ENCODE results near the gene CATSPERZ. TPM values are rescaled to one million over a fixed set of nuclear protein-coding genes. Genes with fewer than 3 reads are reported as not detected.

Gene CATSPERZ
- total and polyA plus RNA-seq, 9 of the 15 experiments (the other 6 are each of a cell fraction or from before 2014, with no cell fraction given) = 0.86 to 8.5 (median 3.5) TPM

DNA sequence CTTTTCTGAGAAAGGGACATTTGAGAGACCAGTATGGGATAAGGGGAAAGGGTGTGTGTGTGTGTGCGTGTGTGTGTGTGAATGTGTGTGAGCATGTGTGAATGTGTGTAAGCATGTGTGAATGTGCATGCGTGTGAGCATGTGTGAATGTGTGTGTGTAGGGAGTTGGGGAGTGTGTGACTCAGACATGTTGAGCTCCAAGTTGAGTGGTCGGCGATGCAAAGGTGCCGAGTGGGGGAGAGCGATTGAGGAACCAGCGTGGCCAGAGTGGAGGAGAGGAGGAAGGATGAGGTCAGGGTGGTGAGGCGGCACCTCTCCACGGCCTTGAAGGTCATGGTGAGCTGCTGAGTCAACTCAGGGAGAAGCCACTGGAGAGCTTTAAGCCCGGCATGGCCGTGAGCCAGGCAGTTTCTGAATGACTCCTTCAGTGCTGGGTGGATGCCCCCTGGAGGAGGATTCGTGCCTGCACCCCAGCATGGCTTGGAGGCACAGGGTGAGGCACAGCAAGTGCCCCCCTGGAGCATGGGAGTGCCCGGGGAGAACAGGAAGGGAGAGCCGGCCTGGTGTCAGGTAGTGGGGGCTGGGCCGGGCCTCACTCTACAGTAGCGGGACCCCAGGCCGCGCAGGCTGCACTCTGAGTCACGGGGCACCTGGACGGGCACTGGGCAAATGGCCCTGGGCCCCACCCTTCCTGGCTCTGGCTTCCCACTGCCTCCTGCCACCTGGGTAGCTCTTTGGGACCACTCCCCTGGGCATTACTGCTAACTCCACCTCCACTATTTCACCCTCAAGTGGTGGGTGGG lies 31.6 kb downstream of the CATSPERZ start (continued):
- TF ChIP-seq SAFB (IDR thresholded peaks at IDR 0.05; ENCODE audit: borderline replicate concordance, low read depth, low read length) = no peak
- TF ChIP-seq MCM7 (IDR thresholded peaks at IDR 0.05) = peak in 1 of 2 experiments; percentile 93; a peak in 2 of 4 replicates
- no peak for TF ChIP-seq PYGO2 (tag; IDR thresholded peaks at IDR 0.05)
- TF ChIP-seq, protein P1, sequence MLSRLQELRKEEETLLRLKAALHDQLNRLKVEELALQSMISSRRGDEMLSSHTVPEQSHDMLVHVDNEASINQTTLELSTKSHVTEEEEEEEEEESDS (CRISPR knock-in tag; IDR thresholded peaks at IDR 0.05) = no peak
- no peak for TF ChIP-seq CBX1 (IDR thresholded peaks at IDR 0.05; ENCODE audit: low read depth)
- TF ChIP-seq, protein P2, sequence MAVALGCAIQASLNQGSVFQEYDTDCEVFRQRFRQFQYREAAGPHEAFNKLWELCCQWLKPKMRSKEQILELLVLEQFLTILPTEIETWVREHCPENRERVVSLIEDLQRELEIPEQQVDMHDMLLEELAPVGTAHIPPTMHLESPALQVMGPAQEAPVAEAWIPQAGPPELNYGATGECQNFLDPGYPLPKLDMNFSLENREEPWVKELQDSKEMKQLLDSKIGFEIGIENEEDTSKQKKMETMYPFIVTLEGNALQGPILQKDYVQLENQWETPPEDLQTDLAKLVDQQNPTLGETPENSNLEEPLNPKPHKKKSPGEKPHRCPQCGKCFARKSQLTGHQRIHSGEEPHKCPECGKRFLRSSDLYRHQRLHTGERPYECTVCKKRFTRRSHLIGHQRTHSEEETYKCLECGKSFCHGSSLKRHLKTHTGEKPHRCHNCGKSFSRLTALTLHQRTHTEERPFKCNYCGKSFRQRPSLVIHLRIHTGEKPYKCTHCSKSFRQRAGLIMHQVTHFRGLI (CRISPR knock-in tag; IDR thresholded peaks at IDR 0.05) = no peak
- peak; percentile 79 for TF ChIP-seq TOE1 (IDR thresholded peaks at IDR 0.05; ENCODE audit: borderline replicate concordance)
- no peak for TF ChIP-seq TOE1 (CRISPR knock-in tag; IDR thresholded peaks at IDR 0.05; ENCODE audit: borderline replicate concordance, low read depth)
- no peak for TF ChIP-seq ZNF778 (CRISPR knock-in tag; IDR thresholded peaks at IDR 0.05)
- peak; percentile 53 to 67 for TF ChIP-seq NRF1 (conservative IDR thresholded peaks at IDR 0.05 in 1 of 2, IDR thresholded peaks at IDR 0.05 in 1 of 2)
- TF ChIP-seq ZNF354B (CRISPR knock-in tag; IDR thresholded peaks at IDR 0.05) = no peak
- TF ChIP-seq RFX1 (IDR thresholded peaks at IDR 0.05) = no peak
- peak; percentile 56 for TF ChIP-seq MTA2 (IDR thresholded peaks at IDR 0.05; ENCODE audit: low read depth)
- no peak for TF ChIP-seq NFE2L1 (tag; IDR thresholded peaks at IDR 0.05; ENCODE audit: borderline replicate concordance, low read depth)
- no peak for TF ChIP-seq FOXJ3 (CRISPR knock-in tag; IDR thresholded peaks at IDR 0.05)
- no peak for TF ChIP-seq HSF4 (CRISPR knock-in tag; IDR thresholded peaks at IDR 0.05; ENCODE audit: borderline replicate concordance)
- no peak for TF ChIP-seq CEBPB (tag; IDR thresholded peaks at IDR 0.05)
- TF ChIP-seq GATA2 (CRISPR knock-in tag; IDR thresholded peaks at IDR 0.05) = no peak
- peak in 1 of 2 experiments; percentile 42; a peak in 1 of 4 replicates for TF ChIP-seq RCOR1 (IDR thresholded peaks at IDR 0.05; ENCODE audit: borderline replicate concordance in 1 of 2, low read depth in 2 of 2, low read length in 2 of 2)
- no peak for TF ChIP-seq EGR1 (conservative IDR thresholded peaks at IDR 0.05)
- TF ChIP-seq ATF7 (IDR thresholded peaks at IDR 0.05) = peak; percentile 87
- no peak for TF ChIP-seq KLF1 (tag; IDR thresholded peaks at IDR 0.05)
- TF ChIP-seq, protein P3, sequence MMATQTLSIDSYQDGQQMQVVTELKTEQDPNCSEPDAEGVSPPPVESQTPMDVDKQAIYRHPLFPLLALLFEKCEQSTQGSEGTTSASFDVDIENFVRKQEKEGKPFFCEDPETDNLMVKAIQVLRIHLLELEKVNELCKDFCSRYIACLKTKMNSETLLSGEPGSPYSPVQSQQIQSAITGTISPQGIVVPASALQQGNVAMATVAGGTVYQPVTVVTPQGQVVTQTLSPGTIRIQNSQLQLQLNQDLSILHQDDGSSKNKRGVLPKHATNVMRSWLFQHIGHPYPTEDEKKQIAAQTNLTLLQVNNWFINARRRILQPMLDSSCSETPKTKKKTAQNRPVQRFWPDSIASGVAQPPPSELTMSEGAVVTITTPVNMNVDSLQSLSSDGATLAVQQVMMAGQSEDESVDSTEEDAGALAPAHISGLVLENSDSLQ (IDR thresholded peaks at IDR 0.05) = peak; percentile 33
- TF ChIP-seq ZFPM2 (CRISPR knock-in tag; IDR thresholded peaks at IDR 0.05) = no peak
- TF ChIP-seq ZSCAN29 (IDR thresholded peaks at IDR 0.05) = no peak
- TF ChIP-seq, protein P4, sequence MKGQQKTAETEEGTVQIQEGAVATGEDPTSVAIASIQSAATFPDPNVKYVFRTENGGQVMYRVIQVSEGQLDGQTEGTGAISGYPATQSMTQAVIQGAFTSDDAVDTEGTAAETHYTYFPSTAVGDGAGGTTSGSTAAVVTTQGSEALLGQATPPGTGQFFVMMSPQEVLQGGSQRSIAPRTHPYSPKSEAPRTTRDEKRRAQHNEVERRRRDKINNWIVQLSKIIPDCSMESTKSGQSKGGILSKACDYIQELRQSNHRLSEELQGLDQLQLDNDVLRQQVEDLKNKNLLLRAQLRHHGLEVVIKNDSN (CRISPR knock-in tag; IDR thresholded peaks at IDR 0.05) = no peak
- TF ChIP-seq SMARCC2 (IDR thresholded peaks at IDR 0.05; ENCODE audit: low read depth) = no peak; the same call in 1 of the 2 replicates
- no peak for TF ChIP-seq SMAD3 (CRISPR knock-in tag; conservative IDR thresholded peaks at IDR 0.05)
